BLaER1 treated with 17β-estradiol and CSF1 and Interleukin-3, amounts not matched to agents 10 nM and 100 nM (cell line): Measurements from ENCODE around the gene SPINDOC.
"Not testable (repeated sequence)": the region's sequence is repeated elsewhere in the genome, so short reads cannot be mapped to it uniquely, and the experiment has no call there.

Experiments
- H3K27ac ChIP-seq, 11 experiments: shearing (Covaris generic); formaldehyde crosslinking; 2 replicates each; pipeline ENCODE4 v1.8.1; 2022
- H3K27me3 ChIP-seq, 11 experiments: shearing (Covaris generic); formaldehyde crosslinking; 2 replicates each; pipeline ENCODE4 v1.8.1; 2022
- H3K36me3 ChIP-seq, 11 experiments: shearing (Covaris generic); formaldehyde crosslinking; 2 replicates each; pipeline ENCODE4 v1.8.1; 2022
- H3K4me1 ChIP-seq, 10 experiments: shearing (Covaris generic); formaldehyde crosslinking; 2 replicates each; pipeline ENCODE4 v1.8.1; 2022
- H3K4me2 ChIP-seq, 11 experiments: shearing (Covaris generic); formaldehyde crosslinking; 2 replicates each; pipeline ENCODE4 v1.8.1; 2022
- H3K4me3 ChIP-seq, 10 experiments: shearing (Covaris generic); formaldehyde crosslinking; 2 replicates each; pipeline ENCODE4 v1.8.1; 2022
- H3K9ac ChIP-seq, 11 experiments: shearing (Covaris generic); formaldehyde crosslinking; 2 replicates each; pipeline ENCODE4 v1.8.1; 2022
- H3K9me3 ChIP-seq, 11 experiments: shearing (Covaris generic); formaldehyde crosslinking; replicated peaks in 1 of 11; 2 replicates each; pipeline ENCODE4 v1.8.1; 2022
- H4K20me1 ChIP-seq, 11 experiments: shearing (Covaris generic); formaldehyde crosslinking; 2 replicates each; pipeline ENCODE4 v1.8.1; 2022
- Cebpa-rat ChIP-seq, 11 experiments: shearing (Covaris generic); IDR thresholded peaks; 2 replicates each; pipeline ENCODE4 v1.8.1; 2022

Gene SPINDOC

DNA sequence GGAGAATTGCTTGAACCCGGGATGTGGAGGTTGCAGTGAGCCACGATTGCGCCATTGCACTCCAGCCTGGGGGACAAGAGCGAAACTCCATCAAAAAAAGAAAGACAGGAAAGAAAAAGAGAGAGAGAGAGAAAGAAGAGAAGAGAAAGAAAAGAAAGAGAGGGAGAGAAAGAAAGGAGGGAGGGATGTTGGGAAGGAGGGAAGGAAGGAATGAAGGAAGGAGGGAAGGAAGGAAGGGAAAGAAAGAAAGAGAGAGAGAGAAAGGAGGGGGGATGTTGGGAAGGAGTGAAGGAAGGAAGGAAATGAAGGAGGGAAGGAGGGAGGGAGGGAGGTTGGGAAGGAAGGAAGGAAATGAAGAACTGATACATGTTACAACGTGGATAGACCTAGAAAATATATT lies 12.3 kb upstream of the SPINDOC start:
- Histone ChIP-seq H4K20me1 (no peaks in the 10 kb centered on the region), H3K27me3 (no peaks in the 10 kb centered on the region), H3K4me2 (no peak overlapping the region), H3K36me3 (no peaks in the 10 kb centered on the region), H3K4me3 (no peak overlapping the region), H3K9ac (no peak overlapping the region), H3K9me3 (peaks cover 8 to 16% (median 12%) of the 10 kb centered on the region in 11 experiments; a peak in 18 of 22 replicates), H3K27ac (no peak overlapping the region), H3K4me1 (peaks cover 0 to 8% (median 0%) of the 10 kb centered on the region in 10 experiments; a peak in 7 of 20 replicates)
- no peak for TF ChIP-seq Cebpa-rat (IDR thresholded peaks at IDR 0.05)

DNA sequence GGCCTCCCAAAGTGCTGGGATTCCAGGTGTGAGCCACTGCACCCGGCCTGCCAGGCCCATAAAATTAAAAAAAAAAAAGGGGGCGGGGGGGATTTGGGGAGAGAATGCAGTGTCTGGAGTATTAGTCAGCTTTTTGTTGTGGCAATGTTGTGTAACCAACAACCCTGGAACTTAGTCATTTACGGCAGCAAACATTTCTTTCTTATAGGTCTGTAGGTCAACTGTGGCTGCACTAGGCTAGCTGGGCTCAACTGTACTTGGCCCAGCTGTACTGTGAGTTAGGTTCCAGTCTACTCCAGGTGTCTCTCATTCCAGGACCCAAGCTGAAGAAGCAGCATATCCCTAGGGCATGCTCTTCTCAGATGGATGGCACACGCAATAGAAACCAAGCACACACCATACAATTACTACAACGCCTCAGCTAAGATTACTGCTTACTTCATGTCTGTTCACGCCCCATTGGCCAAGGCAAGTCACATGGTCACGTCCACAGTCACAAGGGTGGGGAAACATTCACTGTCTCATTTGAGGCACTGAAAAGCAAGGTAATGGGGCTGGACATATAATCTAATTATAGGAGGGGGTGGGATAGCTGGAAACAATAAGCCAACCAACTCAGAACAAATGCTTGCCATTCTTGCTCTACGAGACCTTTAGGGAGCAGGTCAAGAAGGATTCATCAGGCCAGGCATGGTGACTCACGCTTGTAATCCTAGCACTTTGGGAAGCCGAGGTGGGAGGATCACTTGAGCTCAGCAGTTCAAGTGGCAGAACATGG lies 10.4 kb upstream of the SPINDOC start:
- Histone ChIP-seq H3K27me3 (no peaks in the 10 kb centered on the region), H3K4me1 (peaks cover 0 to 8% (median 0%) of the 10 kb centered on the region in 10 experiments; a peak in 7 of 20 replicates), H3K9me3 (no peaks in the 10 kb centered on the region), H3K4me3 (no peak overlapping the region), H3K36me3 (no peaks in the 10 kb centered on the region), H4K20me1 (no peaks in the 10 kb centered on the region), H3K27ac (no peak overlapping the region), H3K4me2 (peak overlapping the region in 2 of 11 experiments; percentile 7 to 38; a peak in 1 of 22 replicates), H3K9ac (no peak overlapping the region)
- no peak; a peak in 1 of 22 replicates for TF ChIP-seq Cebpa-rat (IDR thresholded peaks at IDR 0.05)

DNA sequence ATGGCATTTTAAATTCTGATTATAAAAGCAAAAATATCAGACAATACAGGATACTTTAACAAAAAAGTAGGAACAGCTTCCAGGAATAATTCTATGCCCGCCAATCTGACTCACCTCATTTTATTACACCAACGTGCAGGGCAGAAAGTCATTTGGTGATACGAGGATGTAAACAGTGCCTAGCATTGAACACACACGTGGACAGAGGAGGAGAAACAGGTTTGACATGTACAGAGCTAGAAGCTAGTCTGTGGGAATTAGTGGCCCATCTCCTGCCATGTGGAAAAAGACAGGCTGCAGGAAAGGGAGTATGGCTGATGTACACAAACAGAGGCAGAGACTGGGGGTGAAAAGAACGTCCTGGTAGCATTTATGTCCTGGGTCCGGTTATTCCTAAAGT lies 9.0 kb upstream of the SPINDOC start:
- no peak overlapping the region for H3K27ac ChIP-seq

DNA sequence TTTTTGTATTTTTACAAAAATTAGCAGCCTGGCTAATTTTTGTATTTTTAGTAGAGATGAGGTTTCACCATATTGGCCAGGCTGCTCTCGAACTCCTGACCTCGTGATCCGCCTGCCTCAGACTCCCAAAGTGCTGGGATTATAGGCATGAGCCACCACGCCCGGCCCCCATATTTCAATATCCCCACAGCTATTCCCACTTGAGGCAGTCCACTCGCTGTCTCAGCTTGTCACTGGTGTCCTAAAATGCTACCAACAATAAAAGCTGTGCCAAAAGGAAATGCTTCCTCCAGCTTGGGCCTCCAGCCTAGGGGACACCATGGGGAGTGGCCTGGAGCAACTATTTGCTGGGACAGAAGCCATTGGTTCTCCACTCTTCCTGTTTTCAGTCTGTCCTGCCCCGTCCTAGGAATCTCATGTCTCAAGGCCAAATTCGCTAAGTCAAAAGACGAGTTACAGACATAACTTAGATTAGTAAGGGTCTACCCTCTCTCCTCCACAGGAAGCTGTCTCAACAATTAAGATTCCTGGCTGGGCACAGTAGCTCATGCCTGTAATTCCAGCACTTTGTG lies 7.3 kb upstream of the SPINDOC start:
- H3K27me3 ChIP-seq = no peaks in the 10 kb centered on the region
- H3K9me3 ChIP-seq = no peaks in the 10 kb centered on the region
- no peak for TF ChIP-seq Cebpa-rat (IDR thresholded peaks at IDR 0.05)

More for the DNA sequence above, 9.0 kb upstream of the SPINDOC start:
- Histone ChIP-seq H4K20me1 (no peaks in the 10 kb centered on the region), H3K4me3 (no peak overlapping the region), H3K27me3 (no peaks in the 10 kb centered on the region), H3K9ac (no peak overlapping the region), H3K4me1 (peaks cover 0 to 8% (median 0%) of the 10 kb centered on the region in 10 experiments; a peak in 7 of 20 replicates), H3K4me2 (no peak overlapping the region), H3K9me3 (no peaks in the 10 kb centered on the region), H3K36me3 (no peaks in the 10 kb centered on the region)
- TF ChIP-seq Cebpa-rat (IDR thresholded peaks at IDR 0.05) = no peak

DNA sequence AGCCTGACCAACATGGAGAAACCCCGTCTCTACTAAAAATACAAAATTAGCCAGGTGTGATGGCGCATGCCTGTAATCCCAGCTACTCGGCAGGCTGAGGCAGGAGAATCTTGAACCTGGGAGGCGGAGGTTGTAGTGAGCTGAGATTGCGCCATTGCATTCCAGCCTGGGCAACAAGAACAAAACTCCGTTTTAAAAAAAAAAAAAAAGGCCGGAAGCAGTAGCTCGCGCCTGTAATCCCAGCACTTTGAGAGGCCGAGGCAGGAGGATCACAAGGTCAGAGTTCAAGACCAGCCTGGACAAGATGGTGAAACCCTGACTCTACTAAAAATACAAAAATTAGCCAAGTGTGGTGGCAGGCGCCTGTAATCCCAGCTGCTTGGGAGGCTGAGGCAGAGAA lies 2.9 kb upstream of the SPINDOC start:
- H3K4me1 ChIP-seq = peaks cover 18 to 34% (median 26%) of the 10 kb centered on the region in 10 experiments
- not testable (repeated sequence) for H3K27me3 ChIP-seq

More for the DNA sequence above, 7.3 kb upstream of the SPINDOC start:
- H3K4me2 ChIP-seq = no peak overlapping the region
- no peak overlapping the region for H3K4me3 ChIP-seq
- no peaks in the 10 kb centered on the region for H3K36me3 ChIP-seq
- H4K20me1 ChIP-seq = no peaks in the 10 kb centered on the region
- no peak overlapping the region for H3K9ac ChIP-seq
- no peak overlapping the region for H3K27ac ChIP-seq
- H3K4me1 ChIP-seq = peaks cover 0 to 12% (median 0%) of the 10 kb centered on the region in 10 experiments; a peak in 6 of 20 replicates

DNA sequence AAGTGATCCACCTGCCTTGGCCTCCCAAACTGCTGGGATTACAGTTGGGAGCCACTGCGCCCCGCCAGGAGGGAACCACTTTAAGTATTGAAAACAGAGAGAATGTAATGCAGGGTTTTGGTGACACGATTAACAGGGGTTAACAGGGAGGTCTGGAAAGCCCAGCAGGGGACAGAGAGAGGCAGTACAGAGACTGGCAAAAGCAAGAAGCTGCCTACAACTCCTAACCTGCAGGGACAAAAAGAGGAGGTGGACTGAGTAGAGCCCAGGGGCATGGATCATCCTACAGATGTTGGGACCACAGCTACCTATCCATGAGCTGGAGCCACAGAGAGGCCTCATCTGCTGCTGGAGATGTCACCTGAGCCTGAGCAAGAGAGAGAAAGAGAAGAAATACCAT lies 1.7 kb upstream of the SPINDOC start:
- Histone ChIP-seq H4K20me1 (peaks cover 23 to 30% (median 27%) of the 10 kb centered on the region in 11 experiments; a peak in 21 of 22 replicates), H3K9me3 (no peaks in the 10 kb centered on the region), H3K36me3 (peaks cover 0 to 21% (median 16%) of the 10 kb centered on the region in 11 experiments; a peak in 21 of 22 replicates), H3K9ac (peak overlapping the region in 1 of 11 experiments; percentile 18; a peak in 1 of 22 replicates), H3K4me3 (no peak overlapping the region), H3K27ac (no peak overlapping the region), H3K4me2 (peak overlapping the region in 7 of 11 experiments; percentile 81 to 97 (median 96); a peak in 14 of 22 replicates), H3K27me3 (no peaks in the 10 kb centered on the region), H3K4me1 (peaks cover 29 to 45% (median 37%) of the 10 kb centered on the region in 10 experiments)
- no peak for TF ChIP-seq Cebpa-rat (IDR thresholded peaks at IDR 0.05)

More for the DNA sequence above, 2.9 kb upstream of the SPINDOC start:
- H3K4me3 ChIP-seq, H3K9ac ChIP-seq, H3K9me3 ChIP-seq, H3K4me2 ChIP-seq, H3K27ac ChIP-seq: not testable (repeated sequence)
- peaks cover 11 to 19% (median 16%) of the 10 kb centered on the region in 11 experiments; a peak in 21 of 22 replicates for H4K20me1 ChIP-seq
- peaks cover 0 to 10% (median 5%) of the 10 kb centered on the region in 11 experiments; a peak in 13 of 22 replicates for H3K36me3 ChIP-seq

GRCh38 chr11:63813563-63814382 lies 517 bp downstream of the SPINDOC start:
- peaks cover 32 to 61% (median 44%) of the 10 kb centered on the region in 10 experiments for H3K4me1 ChIP-seq
- peaks cover 39 to 53% (median 50%) of the 10 kb centered on the region in 11 experiments; a peak in 21 of 22 replicates for H4K20me1 ChIP-seq
- H3K4me3 ChIP-seq = peak overlapping the region; percentile 80 to 99 (median 95)
- no peaks in the 10 kb centered on the region for H3K9me3 ChIP-seq
- no peaks in the 10 kb centered on the region for H3K27me3 ChIP-seq
- peak overlapping the region; percentile 35 to 92 (median 85); a peak in 21 of 22 replicates for H3K27ac ChIP-seq
- H3K4me2 ChIP-seq = peak overlapping the region; percentile 88 to 97 (median 95)
- peak overlapping the region; percentile 84 to 97 (median 90) for H3K9ac ChIP-seq
- H3K36me3 ChIP-seq = peaks cover 15 to 44% (median 38%) of the 10 kb centered on the region in 11 experiments
- TF ChIP-seq Cebpa-rat (IDR thresholded peaks at IDR 0.05) = no peak

DNA sequence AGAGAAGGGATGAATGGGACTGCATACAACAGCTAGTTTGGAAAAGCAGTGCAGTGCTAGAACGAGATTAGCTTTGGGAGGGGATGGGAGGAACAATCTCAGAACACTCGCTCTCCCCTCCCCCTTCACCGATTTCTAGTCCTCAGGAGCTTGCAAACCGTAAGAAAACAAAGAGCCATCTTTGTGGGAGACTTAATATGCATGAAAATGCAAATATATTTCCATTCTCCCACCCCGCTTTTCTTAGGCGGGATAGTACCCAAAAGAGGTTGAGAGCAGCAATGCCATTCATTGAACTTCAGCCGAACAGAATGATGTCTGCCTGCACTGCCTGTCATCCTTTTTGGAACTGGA lies 1.1 kb downstream of the SPINDOC start:
- Histone ChIP-seq H3K27me3 (no peaks in the 10 kb centered on the region), H3K4me3 (peak overlapping the region; percentile 80 to 99 (median 95)), H3K4me1 (peaks cover 32 to 61% (median 44%) of the 10 kb centered on the region in 10 experiments), H4K20me1 (peaks cover 39 to 57% (median 54%) of the 10 kb centered on the region in 11 experiments; a peak in 21 of 22 replicates), H3K36me3 (peaks cover 19 to 49% (median 44%) of the 10 kb centered on the region in 11 experiments), H3K4me2 (peak overlapping the region; percentile 88 to 97 (median 95)), H3K9ac (peak overlapping the region; percentile 84 to 97 (median 90)), H3K27ac (peak overlapping the region; percentile 35 to 92 (median 85); a peak in 20 of 22 replicates), H3K9me3 (no peaks in the 10 kb centered on the region)
- no peak for TF ChIP-seq Cebpa-rat (IDR thresholded peaks at IDR 0.05)
